GM20431 (cell line): ENCODE data around the gene ZNF217.
"Not testable (repeated sequence)": the region's sequence is repeated elsewhere in the genome, so short reads cannot be mapped to it uniquely, and the experiment has no call there.

Experiments
- in situ Hi-C: fragments of 300-500 bp; cut with MseI, MboI; formaldehyde crosslinking; loops from one replicate; pipeline ENCODE4 v1.15.0; 2020; ENCODE audit warnings: low sequenced_read_pairs; ENCODE audit not compliant: unreplicated experiment

Gene ZNF217

GRCh38 chr20:53622247-53623133, 28.9 kb upstream of the ZNF217 start:
- in situ Hi-C loops = no loop called here

GRCh38 chr20:53621482-53622246, 28.0 kb upstream of the ZNF217 start:
- in situ Hi-C loops = no loop called here

GRCh38 chr20:53618490-53619000, 24.9 kb upstream of the ZNF217 start:
- in situ Hi-C loops = not testable (repeated sequence)

GRCh38 chr20:53617791-53618489, 24.3 kb upstream of the ZNF217 start:
- in situ Hi-C loops = no loop called here

- in situ Hi-C loops = not testable (repeated sequence)
These were observed 22.9 kb upstream of the ZNF217 start for GRCh38 chr20:53616489-53616888.

GRCh38 chr20:53613748-53614147, 20.1 kb upstream of the ZNF217 start:
- in situ Hi-C loops = no loop called here

- in situ Hi-C loops = not testable (repeated sequence)
These were observed 18.6 kb upstream of the ZNF217 start for GRCh38 chr20:53612289-53612688.

GRCh38 chr20:53611449-53611894, 17.8 kb upstream of the ZNF217 start:
- in situ Hi-C loops = no loop called here

GRCh38 chr20:53609491-53610445, 16.1 kb upstream of the ZNF217 start:
- in situ Hi-C loops = no loop called here

- in situ Hi-C loops = no loop called here
These were observed 15.1 kb upstream of the ZNF217 start for GRCh38 chr20:53608456-53609452.

- in situ Hi-C loops = no loop called here
These were observed 14.4 kb upstream of the ZNF217 start for GRCh38 chr20:53608071-53608455.

GRCh38 chr20:53606364-53606985, 12.8 kb upstream of the ZNF217 start:
- in situ Hi-C loops = no loop called here

- in situ Hi-C loops = not testable (repeated sequence)
These were observed 11.8 kb upstream of the ZNF217 start for GRCh38 chr20:53605401-53605800.

- in situ Hi-C loops = not testable (repeated sequence)
These were observed 11.2 kb upstream of the ZNF217 start for GRCh38 chr20:53604846-53605245.

- in situ Hi-C loops = no loop called here
These were observed 9.0 kb upstream of the ZNF217 start for GRCh38 chr20:53602661-53603060.

GRCh38 chr20:53599910-53600632, 6.4 kb upstream of the ZNF217 start:
- in situ Hi-C loops = no loop called here

GRCh38 chr20:53599378-53599777, 5.7 kb upstream of the ZNF217 start:
- in situ Hi-C loops = no loop called here
